HG02973 (cell line): ENCODE measurements around the gene PPP1R1A.

Source experiments
- ATAC-seq: cut with Tn5 transposase; IDR thresholded peaks from one replicate; pipeline ENCODE4 v1.9.1; 2021; ENCODE audit warnings: moderate library complexity; ENCODE audit not compliant: unreplicated experiment

The PPP1R1A gene, protein sequence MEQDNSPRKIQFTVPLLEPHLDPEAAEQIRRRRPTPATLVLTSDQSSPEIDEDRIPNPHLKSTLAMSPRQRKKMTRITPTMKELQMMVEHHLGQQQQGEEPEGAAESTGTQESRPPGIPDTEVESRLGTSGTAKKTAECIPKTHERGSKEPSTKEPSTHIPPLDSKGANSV

DNA sequence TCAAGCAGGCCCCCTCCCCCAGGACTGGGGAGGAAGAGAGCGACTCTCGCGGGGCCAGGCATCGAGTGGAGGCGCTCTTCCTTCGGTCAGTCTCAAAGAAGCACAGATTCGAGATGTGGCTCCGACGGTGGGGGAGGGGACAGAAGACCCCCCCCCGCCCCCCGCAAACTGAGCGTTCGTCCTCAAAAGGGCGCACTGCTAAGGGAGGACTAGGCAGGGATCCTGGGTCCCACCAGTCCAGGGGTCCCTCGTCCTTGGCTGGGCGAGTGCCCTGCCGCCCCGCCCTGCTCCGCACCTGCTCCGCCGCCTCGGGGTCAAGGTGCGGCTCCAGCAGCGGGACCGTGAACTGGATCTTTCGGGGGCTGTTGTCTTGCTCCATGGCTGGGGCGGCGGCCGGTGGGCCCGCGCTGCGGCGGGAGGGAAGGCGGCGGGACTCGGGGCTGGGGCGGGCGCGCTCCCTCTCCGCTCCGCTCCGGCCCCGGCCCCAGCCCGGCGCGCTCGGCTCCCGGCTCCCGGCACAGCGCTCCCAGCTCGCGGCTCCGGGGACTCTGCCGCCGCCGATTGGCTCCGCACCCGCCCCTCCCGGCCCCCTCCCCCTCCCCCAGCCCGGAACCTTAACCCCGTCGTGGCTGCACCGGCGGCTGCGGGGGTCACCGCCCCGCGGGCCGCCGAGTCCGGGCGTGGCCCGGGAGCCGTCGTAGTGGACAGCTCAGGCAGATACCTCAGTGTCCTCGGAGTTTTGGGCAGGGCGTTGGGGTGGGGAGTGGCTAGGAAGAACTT lies at the start of gene PPP1R1A:
Gene PPP1R1A, minus strand, starts transcription at position 550 of the 780 bp plus-strand sequence. Its CDS starts 171 bp downstream, at position 379.
- ATAC-seq: no peak

DNA sequence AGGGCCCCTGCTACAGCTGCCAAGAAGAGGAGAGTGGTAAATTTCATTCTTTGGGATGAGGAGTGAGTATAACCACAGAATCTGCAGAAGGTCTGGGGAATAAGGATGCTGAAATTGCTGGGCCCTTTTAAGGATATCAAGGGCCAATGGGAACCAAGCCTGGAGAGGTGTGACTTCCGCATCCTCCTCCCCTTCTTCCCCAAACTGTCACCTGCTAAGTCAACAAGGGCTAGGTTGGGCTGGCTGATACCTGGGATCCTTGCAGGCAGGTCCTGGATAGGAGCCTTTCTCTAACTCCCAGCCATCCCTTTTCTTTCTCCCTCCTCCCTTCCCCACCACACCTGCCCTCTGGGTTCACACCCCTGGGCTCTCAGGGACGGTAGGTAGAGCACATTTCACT lies 46.3 kb upstream of the PPP1R1A start, which contains the start of gene LACRT:
Gene LACRT, minus strand, starts transcription at position 101 of the 400 bp plus-strand sequence. Its CDS starts 54 bp downstream, at position 47.
- ATAC-seq: no peak

DNA sequence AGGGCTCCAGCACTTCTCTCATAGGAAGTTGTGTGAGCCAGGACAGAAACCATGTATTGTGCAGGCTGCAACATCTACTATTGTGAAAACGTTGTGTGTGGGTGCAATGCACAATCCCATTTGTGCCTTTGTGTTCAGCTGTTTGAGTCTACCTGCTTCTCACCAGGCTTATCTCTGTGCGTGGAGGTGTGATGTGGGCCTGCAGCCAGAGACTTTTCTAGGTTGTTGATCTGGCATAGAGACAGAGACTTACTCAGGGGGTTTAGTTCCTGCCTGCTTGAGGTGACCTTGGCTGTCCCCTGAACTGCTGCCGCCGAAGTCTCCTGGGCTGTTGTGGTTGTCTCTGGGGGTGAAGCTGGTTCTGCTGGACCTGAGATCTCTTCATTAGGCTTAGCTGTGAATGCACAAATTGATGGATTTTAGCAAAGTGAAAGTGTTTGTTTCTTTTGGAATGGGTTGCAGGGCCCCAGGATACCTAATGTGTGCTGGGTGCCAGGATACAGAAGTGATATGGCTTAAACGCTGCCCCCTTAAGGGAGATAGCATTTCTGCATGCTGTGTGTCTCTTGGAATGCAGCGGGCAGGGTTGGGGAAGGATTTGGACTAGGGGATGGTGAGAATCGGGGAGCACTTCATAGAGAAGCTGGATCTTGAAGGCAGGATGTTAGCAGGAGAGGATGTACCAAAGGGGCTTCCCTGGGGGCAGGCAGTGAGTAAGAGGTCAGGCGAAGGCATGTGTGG lies 43.7 kb upstream of the PPP1R1A start:
- no peak for ATAC-seq

DNA sequence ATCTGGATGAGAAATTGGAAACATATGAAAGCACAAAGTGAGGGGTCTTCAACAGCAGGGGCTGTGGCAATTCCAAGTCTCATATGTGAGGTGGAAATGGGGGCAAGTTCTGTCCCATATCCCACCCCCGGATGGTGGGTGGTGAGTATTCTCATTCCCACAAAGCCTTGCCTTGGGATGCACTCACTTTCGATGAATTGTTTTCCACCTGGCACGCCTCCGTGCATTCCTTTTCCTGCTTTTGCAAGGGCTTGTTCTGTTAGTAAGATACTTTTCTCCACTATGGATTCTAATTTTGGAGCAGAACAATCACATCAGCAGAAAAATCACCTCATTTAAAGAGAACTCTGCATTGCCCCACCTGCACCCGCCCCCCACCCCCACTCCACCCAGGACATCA lies 43.1 kb upstream of the PPP1R1A start:
- ATAC-seq: no peak

DNA sequence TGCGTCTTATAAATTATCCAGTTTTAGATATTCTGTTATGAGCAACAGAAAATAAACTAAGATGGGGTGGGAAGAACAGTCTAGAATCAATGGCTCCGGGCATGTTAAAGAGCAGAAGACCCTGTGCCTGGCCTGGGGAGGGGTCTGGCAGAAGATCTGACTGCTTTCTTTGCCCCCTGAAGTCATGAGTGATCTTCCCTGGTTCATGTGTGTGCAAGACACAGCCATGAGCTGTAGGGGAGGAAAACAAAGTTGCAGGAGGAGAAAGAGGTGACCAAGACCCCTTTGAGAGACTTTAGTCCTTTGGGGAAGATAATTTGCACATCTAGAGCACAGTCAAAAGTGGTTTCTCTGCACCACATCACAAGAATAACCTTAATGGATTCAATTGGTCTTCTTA lies 41.5 kb upstream of the PPP1R1A start:
- no peak for ATAC-seq

DNA sequence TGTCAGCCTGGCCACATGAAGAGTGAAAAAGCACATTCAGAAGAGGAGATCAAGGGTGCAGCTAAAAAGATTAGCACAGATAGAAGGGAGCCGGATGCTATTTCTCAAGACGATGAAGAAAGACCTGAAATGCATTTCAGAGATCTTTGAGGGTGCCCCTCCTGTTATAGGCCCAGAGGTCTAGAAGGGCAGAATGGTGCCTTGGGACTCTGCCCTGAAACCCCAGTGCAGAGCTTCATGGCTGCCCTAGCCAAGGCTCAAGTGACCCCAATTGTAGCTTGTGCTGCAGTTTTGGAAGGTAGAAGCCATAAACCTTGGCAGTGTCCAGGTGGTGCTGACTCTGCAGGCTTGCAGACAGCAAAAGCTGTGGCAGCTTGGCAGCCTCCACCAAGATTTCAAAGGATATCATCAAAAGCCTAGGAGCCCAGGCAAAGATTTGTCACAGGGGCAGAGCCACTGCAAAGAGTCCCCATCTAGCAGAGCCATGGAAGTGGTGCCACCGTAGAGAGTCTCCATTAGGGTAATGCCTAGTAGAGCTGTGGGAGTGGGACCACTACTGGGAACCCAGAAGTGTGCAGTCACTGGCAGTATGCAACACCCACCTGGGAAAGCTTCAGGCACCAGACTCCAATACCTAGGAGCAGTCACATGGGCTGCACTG lies 39.9 kb upstream of the PPP1R1A start:
- ATAC-seq: no peak

DNA sequence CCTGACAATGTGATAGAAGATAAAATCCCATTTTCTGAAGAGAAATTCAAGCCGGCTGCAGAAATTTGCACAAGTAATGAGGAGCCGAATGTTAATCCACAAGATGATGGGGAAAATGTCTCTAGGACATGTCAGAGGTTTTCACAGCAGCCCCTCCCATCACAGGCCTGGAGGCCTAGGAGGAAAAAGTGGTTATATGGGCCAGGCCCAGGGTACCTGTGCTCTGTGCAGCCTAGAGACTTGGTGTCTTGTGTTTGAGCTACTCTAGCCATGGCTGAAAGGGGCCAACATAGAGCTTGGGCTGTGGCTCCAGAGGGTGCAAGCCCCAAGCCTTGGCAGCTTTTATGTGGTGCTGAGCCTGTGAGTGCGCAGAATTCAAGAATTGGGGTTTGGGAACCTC lies 38.8 kb upstream of the PPP1R1A start:
- ATAC-seq: no peak

DNA sequence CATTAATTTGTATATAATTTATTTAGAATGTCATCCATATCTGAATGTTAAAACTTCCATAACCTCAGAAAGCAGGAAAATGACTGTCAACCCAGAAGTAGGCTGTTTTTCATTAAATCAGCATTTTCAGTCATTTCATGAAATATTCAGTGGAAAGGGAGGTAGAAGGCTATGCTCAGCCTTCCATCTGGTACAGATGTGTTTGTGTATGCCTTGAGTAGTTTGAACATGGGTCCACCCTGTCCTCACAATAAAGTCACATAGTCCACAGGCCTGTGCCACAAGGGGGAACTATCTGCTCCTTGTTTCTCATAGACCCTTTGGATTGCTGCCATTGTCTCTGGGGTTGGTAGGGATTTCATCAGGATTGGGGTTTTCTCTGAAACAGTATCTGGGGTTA lies 37.1 kb upstream of the PPP1R1A start:
- no peak for ATAC-seq

DNA sequence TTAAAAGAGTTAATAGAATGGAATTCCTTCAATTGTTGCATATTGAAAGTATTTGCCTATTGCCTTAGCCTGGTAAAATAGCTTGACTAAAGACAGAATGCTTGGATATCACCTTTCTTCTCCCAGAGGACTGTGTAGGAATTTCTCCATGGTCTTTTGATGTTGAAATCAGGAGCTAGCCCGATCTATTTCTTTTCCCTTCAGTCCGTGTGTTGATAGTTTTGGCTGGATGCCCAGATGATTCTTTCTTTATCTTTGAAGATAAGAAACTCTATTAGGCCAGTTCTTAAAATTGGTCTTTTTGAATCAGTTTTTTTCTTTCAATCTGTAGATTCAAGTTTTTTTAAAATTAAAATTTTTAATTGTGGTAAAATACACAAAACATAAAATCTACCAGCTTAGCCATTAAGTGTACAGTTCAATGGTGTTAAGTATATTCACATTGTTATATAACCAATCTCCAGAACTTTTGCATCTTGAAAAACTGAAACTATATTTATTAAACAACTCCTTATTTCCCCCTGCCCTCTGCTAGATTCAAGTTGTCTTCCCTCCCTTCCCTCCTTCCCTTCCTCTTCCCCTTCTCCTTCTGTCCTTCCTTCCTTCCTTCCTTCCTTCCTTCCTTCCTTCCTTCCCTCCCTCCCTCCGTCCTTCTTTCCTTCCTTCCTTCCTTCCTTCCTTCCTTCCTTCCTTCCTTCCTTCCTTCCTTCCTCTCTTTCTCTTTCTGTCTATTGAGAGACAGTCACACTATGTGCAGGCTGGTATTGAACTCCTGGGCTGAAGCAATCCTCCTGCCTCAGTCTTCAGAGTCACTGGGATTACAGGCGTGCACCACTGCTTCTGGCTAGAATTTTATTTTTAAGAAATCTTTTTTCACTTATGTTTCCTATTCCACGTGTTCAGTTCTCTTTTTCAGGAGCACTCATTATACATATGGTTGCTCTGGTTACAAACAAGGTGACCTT lies 36.1 kb upstream of the PPP1R1A start:
- ATAC-seq: no peak

DNA sequence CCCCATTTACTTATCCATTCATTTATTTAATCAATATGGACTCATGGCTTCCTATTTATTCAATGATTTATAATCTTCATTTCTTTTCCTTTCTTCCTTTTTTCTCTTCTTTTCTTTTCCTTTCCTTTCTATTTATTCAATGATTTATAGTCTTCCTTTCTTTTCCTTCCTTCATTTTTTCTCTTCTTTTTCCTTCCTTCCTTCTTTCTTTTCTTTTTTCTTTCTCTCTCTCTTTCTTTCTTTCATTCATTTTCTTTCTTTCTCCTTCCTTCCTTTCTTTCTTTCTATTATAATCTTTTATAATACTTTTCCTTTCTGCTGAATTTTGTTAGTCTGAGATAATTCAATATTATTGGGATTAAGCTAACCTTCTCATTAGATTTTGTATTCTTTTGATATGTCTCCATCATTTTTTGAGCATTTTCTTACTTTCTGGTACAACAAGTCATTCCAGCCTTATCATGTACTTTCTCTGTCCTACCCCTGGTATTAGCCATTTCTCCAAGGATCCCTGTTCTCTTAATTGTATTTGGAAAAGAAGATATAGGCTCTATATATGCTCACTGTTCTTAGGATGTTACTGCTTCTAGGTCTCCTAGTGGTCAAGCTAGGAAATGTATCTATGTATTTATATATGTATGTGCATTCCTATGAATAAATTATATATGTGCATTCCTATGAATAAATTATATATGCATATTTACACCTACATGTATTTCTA lies 34.2 kb upstream of the PPP1R1A start:
- ATAC-seq: no peak

DNA sequence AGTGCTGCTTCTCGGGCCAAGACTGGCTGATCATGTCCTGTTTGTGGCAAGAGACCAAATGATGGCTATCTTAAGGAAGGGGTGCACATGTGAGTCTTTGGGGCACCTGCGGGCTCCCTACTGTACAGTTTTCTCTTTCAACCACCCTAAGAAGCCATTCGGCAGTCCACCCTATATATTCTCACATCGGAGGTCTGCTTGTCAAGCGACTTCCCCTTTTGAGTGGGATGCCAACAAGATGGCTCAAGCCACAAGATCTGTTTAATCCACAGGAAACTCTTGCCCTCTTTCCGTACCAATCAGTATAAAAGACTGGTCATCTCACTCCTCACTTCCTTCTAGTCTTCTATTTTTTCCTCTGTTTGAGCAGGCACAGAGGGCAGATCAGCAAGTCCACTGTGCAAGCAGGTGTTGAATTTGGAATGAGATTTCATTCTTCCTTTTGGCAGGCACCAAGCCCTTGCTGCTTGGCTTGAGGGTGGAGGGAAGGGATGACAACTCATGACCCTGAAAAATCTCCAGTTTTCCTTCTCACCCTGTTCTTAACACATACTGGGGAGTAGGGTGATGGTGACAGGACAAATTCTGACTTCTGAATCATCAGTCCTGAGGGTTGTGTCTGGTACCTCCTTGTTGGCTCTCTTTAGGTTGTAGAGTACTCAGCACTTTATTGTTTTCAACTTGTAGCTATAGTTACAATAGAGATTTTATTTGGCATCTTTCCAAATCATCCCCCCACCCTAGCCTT lies 28.6 kb upstream of the PPP1R1A start:
- no peak for ATAC-seq

DNA sequence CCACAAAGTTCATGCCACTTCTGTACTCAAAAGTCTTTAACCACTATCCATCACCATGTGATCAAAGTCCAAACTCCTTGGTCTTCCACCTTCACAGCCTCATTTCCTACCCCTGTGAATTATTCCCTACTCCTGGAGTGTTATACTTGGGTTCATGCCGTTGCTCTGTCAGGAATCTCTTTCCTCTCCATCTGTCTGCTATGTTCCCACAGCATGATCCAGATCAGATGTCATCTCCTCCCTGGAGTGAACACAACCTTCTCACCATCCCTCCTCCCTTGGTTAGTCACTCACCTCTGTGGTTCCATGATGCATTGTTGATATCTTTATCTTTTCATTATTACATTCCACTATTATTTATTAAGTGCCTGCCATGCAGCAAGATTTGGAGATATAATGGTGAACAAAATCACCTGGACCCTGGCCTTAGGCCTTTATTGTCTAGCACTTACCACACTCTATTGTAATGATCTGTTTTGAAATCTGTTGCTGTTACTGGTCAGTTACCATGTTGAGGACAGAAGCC lies 23.8 kb upstream of the PPP1R1A start:
- no peak for ATAC-seq

DNA sequence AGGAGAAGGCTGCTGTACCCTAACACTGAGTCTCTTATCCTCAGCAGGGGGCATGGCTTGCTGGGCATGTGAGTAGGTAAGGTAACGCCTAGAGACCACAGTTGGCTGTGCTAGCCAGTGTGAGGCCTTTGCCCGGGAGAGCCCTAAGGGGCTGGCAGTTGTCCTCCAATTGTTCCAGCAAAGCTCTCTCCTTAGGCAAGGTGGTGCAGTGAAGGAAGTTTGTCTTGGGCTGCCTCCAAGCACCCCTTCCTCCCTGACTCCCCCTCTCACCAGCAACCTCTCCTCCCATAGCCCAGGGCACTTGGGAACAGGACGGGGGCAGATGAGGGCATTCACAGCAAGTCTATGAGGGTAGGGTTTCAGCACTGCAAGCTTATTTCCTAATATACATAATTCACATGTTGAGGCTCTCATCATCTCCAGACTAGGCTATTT lies 23.3 kb upstream of the PPP1R1A start:
- no peak for ATAC-seq

DNA sequence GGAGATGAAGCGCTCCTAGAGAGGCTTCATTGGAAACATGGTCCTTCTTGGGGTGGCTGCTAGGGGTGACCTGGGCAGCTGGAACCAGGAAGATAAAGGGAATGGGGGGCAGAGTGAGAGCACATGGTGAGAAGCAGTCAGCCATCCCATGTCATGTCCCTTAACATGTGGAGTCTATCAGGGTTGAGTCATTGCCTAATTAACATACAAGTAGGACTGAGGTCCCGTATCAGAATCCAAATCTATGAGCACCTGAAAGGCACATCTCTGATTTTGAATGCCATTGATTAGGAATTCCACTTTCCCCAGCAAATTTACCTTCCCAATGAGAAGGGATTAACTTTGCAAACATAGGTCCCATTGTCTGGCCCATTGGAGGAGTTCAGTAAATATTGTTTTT lies 20.3 kb upstream of the PPP1R1A start:
- no peak for ATAC-seq

DNA sequence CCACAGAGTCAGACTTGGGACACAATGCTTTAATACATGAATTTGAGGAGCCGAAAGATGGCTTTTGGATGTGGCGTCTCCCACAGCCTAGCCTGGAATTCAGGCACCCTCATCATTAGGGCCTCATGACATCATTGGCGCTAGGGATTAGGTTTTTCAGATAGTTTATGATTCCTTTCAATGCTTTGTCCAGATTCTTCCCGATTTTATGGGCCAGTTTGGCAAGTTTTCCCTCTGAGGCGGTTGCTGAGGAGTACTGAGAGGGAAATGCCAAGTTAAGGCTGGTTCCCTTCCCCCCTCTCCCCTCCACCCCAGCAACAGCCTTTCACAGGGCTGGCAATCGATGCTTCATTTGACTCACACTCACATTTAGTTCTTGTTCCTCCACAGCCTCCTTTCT lies 19.7 kb upstream of the PPP1R1A start:
- no peak for ATAC-seq

DNA sequence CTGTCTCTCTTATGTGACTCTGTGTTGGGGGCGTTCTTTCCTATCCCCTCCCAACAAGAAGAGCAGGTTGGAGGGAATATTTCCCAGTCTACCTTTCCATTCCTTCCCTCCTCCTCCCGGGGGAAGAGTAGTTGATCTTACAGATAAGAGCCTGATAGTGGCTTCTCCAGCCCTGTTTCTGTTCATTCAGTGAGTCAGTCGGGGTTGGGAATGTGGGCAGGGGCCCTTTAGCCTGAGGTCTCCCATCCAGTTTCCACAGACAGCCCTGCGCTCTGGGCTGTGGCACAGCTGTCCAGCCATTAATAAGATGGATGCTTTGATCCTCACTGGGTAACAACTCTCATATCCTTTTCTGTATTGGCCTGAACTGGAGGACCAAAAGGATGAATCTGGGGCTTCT lies 18.1 kb upstream of the PPP1R1A start:
- ATAC-seq: no peak

DNA sequence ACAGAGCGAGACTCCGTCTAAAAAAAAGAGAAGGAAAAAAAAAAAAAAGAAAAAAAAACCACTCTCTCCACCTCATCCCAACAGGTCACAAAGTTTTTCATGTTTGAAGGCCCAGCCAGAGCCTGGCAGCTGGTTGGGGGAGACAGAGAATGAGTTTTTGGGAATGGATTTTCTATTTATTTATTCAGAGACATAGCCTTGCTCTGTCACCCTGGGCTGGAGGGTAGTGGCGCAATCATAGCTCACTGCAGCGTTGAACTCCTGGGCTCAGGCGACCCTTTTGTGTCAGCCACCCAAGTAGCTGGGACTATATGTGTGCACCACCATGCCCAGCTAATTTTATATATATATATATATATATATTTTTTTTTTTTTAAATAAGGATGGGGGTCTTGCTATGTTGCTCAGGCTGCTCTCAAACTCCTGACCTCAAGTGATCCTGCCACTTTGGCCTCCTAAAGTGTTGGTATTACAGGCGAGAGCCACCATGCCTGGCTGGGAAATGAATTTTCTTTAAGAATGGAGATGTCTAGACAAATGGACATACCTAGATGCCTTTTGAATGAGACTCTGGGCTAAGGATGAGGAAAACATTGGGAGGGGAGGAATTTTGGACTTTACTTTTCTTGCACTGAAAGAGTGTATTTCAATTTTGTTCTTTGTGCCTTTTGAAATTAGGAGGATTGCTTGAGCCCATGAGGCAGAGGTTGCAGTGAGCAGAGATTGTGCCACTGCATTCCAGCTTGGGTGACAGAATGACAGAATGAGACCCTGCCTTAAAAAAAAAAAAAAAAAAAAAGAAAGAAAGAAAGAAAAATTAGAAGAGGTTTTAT lies 16.9 kb upstream of the PPP1R1A start:
- ATAC-seq: no peak

DNA sequence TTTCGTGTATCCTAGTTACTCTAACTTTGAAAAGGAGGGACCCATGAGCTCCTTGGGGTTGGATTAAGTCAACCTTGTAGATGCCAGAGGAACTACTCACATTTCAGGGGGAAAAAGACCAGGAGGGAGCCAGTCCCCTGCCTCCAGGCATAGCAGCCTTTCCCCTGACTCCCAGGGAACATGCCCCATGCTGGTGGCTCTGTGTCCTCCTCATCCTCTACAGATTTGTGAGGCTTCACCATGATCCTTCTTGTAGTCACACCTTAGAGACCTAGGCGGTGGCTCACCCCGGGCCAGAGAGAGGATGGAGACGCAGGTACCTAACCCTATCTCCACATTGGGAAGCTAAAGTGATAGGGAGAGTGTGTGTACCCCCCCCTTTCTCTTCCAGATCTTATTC lies 16.0 kb upstream of the PPP1R1A start:
- no peak for ATAC-seq
